GM13976 (cell line): ENCODE data around the gene RBM15B.

Experiments
- DNase-seq: peaks from one replicate; pipeline ENCODE4 v3.0.0; 2012; ENCODE audit warnings: low spot score
- CTCF ChIP-seq: IDR thresholded peaks from 2 replicates; pipeline ENCODE4 v1.5.1; 2012; ENCODE audit warnings: borderline replicate concordance, mild to moderate bottlenecking; ENCODE audit not compliant: insufficient read depth; ENCODE audit errors: extremely low read depth, missing control alignments, control extremely low read depth
- in situ Hi-C: fragments of 300-500 bp; cut with MboI; formaldehyde crosslinking; loops from one replicate; pipeline ENCODE4 v1.12.0; 2022; ENCODE audit warnings: low sequenced_read_pairs, mixed read lengths, inconsistent platforms; ENCODE audit not compliant: unreplicated experiment

RBM15B gene

GRCh38 chr3:51408813-51409212 is 17.7 kb downstream of the RBM15B start:
- TF ChIP-seq CTCF, result no peak
- in situ Hi-C loops, result no loop called here
- DNase-seq, result no peak

DNA sequence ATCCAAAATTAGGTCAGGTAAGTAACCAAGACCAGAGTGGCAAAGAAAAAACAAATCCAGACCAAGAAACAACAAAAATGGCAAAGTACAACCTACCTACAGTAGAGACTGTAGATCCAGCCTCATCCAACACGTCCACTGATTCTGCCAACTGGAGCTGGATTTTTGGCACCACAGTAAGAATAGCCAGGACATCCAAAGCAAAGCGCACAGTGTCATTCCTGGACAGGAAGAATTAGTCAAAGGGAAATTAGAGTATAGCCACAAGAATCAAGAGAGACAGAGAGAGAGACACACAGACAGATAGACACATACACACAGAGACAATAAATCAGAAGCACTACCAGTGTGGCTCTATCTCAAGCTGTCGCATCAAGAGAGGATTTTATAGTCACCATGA is 31.1 kb downstream of the RBM15B start:
- in situ Hi-C loops, result no loop called here
- no peak for DNase-seq
- no peak for TF ChIP-seq CTCF

DNA sequence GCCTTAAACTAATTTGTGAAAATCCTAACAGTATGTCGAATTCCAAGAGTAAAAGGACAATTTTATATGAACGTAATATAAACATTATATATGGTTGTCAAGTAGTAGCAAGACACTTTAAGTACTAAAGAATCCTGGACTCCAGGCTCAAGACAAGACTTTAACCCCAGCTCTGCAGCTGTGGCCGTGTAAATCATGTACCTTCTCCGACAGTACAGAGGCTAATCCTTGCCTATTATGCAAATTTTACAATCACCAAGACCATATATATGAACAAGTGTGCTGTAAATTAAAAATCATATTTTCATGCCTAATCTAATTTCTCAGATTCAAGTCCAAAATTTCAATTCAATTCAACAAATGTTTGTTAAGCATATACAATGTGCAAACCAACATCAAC is 35.8 kb downstream of the RBM15B start:
- DNase-seq, result no peak
- TF ChIP-seq CTCF, result no peak
- in situ Hi-C loops, result no loop called here

GRCh38 chr3:51429138-51429537 is 38.1 kb downstream of the RBM15B start:
- no peak for DNase-seq
- in situ Hi-C loops, result no loop called here
- no peak for TF ChIP-seq CTCF

DNA sequence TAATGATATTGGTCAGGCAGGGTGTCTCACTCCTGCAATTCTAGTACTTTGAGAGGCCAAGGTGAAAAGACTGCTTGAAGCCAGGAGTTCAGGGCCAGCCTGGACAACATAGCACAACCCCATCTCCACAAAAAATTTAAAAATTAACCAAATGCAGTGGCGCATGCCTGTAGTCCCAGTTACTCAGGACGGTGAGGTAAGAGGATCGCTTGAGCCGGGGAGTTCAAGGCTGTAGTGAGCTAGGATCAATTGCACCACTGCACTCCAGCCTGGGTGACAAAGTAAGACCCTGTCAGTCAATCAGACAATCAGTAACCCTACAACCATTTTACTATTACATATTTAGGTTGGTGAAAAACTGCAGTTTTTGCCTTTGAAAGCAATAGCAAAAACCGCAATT is 43.0 kb downstream of the RBM15B start:
- in situ Hi-C loops, result no loop called here
- no peak for DNase-seq
- no peak for TF ChIP-seq CTCF

GRCh38 chr3:51434746-51435327 is 43.8 kb downstream of the RBM15B start:
- TF ChIP-seq CTCF, result peak; percentile 50
- DNase-seq, result peak; percentile 63
- in situ Hi-C loops, result no loop called here
